HG03558 (cell line): ENCODE data around the gene IGFALS.
A peak's percentile ranks its signal among the peaks of the same experiment; 100 is the strongest.

Experiments used
- ATAC-seq: cut with Tn5 transposase; IDR thresholded peaks from one replicate; pipeline ENCODE4 v1.9.1; 2021; ENCODE audit warnings: moderate number of reproducible peaks; ENCODE audit not compliant: unreplicated experiment; ENCODE audit errors: extremely low read depth

Gene IGFALS

GRCh38 chr16:1791256-1791942, 2.1 kb downstream of the IGFALS start:
- ATAC-seq: no peak

- ATAC-seq: no peak
These were observed 2.8 kb downstream of the IGFALS start for GRCh38 chr16:1790611-1791255.

DNA sequence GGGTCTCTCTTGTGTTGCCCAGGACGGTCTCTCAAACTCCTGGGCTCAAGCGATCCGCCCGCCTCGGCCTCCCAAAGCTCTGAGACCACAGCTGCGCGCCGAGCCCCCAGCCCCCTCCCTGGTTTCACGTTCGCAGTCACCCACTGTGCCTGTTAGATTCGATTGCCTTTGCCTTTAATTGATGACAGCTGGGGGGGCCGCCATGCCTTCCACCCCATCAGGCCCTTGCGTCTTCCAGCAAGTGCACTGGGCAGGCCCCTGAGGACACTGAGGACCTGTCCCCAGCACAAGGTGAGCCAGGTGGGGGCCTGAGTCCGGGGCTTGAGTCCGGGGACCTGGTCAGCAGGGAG, 3.3 kb downstream of the IGFALS start:
- no peak for ATAC-seq

DNA sequence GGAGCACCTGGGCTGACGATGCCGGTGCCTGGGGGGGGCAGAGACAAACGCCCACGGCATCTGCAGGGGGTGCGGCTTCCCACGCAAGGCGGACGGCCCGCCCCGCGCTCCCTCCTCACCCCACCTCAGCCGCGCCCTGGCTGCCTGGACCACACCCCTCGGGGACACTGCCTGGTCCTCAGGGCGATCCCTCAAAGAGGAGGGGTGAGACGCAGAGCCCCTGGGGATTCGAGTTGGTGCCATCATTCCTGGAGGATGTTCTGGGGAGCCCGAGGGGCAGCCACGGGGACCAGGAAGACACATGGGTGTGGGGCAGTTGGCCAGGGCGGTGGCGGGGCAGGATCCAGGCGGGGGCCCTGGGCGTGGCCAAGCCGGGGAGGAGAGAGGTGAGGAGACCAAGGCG, 3.9 kb downstream of the IGFALS start:
- no peak for ATAC-seq

DNA sequence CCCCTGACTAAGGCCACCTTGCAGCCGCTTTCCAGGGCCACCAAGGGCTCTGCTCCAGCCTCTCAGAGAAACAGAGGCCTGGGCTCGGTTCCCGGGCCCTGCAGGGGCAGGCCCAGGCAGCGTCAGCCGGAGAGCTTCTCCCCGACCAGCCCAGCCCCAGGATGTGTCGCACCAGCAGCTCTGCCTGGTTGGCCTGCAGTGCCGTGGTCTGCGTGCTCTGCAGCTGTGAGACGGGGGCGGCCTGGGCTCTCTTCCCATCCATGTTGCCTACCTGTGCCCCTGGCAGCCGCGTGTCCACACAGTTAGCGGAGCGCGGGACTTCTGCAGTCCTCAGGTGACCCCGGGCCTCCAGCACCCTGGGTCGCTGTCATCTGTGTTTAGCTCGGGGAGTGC, 4.8 kb downstream of the IGFALS start:
- ATAC-seq: no peak

GRCh38 chr16:1788095-1788707, 5.3 kb downstream of the IGFALS start:
- no peak for ATAC-seq

- ATAC-seq: no peak
These were observed 6.0 kb downstream of the IGFALS start for GRCh38 chr16:1787322-1788094.

DNA sequence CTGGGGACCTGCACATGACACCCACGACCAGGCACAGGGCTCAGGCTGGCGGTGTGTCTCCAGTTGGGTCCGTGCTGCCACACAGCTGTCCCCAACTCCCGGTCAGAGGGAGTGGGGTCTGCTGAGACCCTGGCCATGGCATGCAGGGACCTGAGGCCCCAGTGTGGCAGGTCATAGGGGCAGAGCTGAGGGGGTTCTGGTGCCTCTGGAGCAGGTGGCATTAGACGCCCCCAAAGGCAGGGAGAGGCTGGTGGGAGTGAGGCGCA, 6.5 kb downstream of the IGFALS start:
- ATAC-seq: no peak

DNA sequence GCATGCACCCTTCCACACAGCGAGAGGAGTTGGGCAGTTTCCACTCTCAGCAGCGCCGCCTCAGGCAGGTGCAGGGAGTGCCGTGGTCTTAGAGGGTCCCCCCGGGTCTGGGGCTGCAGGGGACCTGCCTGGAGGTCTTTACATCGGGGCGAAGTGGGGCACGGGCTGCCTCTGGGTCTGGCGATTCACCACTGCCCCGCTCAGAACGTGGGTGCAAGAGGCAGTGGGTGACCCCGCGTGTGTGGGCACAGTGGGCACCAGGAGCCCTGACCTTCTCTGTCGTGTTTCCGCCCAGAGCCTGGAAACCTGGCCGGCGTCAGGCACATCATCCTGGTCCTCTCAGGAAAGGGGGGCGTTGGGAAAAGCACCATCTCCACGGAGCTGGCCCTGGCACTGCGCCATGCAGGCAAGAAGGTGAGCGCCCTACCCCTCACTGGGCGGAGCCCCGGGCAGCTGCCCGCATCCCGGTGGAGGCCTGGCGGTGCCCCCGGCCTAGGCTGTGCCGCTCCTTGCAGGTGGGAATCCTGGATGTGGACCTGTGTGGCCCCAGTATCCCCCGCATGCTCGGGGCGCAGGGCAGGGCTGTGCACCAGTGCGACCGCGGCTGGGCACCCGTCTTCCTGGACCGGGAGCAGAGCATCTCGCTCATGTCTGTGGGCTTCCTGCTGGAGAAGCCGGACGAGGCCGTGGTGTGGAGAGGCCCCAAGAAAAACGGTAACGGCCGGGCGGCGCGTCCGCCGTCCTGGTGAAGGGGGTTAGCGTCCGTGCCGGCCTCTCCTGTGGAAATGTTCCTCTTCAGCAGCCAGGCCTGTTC, 7.1 kb downstream of the IGFALS start:
- ATAC-seq: no peak

DNA sequence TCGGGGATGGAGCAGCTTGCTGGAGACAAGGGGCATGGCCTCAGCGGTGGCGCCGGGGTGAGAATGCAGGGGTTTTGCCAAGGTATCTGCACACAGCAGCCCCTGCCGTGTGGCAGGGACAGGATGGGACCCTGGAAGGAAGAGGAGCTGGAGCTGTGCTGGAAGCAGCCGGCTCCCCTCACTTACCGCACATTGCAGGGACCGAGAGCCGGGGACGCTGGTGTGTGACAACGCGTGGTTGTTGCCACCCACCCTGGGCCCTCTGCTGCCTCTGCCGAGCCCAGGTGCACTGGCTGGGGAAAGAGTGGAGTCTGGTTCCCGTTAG, 7.7 kb downstream of the IGFALS start:
- ATAC-seq: no peak

DNA sequence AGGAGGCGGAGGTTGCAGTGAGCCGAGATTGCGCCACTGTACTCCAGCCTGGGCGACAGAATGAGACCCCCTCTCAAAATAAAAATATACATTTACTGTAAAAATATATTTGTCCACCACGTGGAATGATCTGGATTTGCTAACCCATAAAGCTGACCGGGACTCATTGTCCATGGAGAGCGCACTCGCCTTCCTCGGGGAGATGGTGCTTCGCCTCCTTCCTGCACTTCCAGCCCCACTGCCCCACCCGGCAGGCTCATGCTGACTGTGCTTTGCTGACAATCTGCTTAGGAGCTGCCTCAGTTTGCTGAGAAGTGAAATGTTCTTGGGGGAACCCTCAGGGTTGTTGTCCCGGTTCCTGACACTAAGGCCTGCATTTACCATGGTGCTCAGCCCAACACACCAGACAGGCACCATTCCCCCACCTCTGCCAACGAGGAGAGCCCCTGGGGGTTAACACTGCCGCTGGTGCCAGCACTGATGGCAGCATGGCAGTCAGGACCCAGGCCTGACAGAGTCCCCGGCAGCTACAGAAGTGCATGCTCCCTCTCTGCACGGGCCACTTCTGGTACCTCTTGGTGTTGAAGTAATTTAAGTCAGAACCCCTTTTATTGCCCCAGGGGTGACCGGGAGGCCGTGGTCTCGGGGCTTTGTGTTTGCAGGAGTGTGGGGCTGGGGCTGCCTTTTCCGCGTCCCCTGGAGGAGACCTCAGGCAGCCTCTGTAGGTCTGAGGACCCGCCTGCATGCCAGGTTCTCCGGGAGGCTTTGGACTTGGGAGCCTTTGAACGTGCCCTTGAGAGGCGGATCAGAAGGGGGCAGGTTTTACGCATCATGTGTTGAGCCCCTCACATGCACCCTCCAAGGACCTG, 8.3 kb downstream of the IGFALS start:
- no peak for ATAC-seq

GRCh38 chr16:1782408-1783264, 10.9 kb downstream of the IGFALS start, which contains the start of the genes NUBP2 and SPSB3:
Gene NUBP2 (plus strand): TSS chr16:1782960. CDS start chr16:1783021, 61 bp downstream.
Gene SPSB3 (minus strand): TSS chr16:1782571. CDS start chr16:1781483, 1,088 bp downstream.
- peak; percentile 69 for ATAC-seq

GRCh38 chr16:1781758-1782407, 11.6 kb downstream of the IGFALS start:
- no peak for ATAC-seq

DNA sequence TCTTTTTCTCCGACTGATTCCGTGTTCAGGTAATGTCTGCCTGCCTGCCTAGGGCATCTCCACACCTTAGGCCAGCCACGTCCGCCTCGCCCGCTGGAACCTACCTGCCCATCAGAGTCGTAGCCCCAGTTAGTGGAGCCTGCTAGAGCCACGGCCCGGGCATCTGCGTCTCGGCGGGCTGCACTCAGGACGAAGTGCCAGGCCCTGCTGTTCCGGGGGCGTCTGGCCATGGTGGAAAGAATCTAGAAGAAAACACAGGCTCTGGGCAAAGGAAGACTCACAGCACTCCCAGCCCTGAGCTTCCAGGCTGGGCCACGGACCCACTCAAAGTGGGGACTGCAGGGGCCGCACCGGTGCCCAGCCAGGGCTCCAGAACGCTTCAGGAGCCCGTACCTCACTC, 12.3 kb downstream of the IGFALS start:
- no peak for ATAC-seq

GRCh38 chr16:1780677-1781072, 12.8 kb downstream of the IGFALS start:
- no peak for ATAC-seq

DNA sequence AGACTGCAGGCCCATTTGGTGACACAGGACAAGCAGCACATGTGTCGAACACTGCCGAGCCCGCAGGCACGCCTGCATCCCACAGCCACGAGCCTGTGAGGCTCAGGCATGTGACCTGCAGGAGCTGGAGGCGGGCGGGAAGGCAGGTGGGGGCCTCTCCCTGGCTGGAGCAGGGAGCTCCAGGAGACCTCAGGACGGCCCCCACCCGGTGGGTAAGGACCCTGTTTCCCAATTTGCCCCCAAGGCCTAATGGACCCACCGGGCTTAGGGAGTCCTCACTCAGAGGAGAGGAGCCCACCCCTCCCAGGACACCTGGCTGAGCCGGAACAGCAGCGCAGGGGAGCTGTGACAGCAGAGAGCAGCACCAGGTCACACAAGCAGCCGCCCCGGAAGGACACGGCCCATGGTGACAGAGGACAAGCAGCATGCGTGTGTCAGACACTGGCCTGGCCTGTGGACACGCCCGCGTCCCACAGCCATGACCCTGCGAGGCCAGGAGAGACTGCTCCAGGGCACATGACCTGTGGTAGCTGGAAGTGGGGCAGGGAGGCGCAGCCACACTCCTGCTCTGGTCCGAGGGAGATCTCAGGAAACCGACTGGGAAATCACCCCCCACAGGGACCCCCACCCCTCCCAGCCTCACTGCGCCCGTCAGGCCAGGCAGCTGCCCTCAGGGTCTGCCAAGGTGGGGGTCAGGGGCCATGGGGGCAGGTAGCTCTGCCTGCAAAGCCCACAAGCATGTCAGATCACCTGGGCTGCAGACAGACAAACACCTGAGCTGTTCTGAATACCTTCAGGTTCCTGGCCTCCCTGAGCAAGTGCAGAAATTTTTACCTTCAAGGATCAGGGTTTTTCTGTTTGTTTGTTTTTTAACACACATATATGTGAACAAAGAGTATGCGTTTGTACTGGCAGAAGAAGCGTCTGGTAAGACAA, 13.5 kb downstream of the IGFALS start:
- no peak for ATAC-seq

DNA sequence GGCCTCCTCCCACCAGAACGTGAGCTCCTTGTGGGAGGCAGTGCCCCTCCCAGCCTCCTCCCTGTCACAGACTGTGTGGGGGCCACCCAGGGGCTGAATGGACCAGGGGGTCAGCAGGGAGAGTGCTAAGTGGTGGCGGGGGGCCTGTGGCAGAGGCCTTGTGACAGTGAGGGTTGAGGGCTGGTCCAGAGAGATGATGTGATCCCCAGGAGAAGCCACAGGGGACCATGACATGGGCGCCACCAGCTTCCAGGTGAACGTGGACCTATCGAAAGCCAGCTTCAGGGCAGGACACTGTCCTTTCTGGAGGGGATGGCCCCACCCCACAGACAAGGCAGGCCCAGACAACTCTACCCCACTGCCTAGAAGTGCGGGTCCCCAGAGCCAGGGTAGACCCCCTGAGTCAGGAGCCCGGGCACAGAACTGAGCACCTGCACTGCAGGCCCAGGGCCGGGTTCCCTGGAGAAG, 14.2 kb downstream of the IGFALS start:
- ATAC-seq: no peak
